HEK293 (cell line): ENCODE results near the gene EXOSC2.
A peak's percentile ranks its signal among the peaks of the same experiment; 100 is the strongest.

Experiments
- GFI1B ChIP-seq: fragments of 450-650 bp; formaldehyde crosslinking; IDR thresholded peaks from 2 replicates; pipeline ENCODE4 v1.5.1; 2016; ENCODE audit warnings: missing biosample characterization, missing genetic modification characterization
- KLF16 ChIP-seq: fragments of 450-650 bp; formaldehyde crosslinking; IDR thresholded peaks from 2 replicates; pipeline ENCODE4 v1.5.1; 2017; ENCODE audit warnings: missing biosample characterization, missing genetic modification characterization
- MEIS1 ChIP-seq: sonication (generic); formaldehyde crosslinking; IDR thresholded peaks from 2 replicates; pipeline ENCODE4 v1.8.1; 2022; ENCODE audit warnings: missing genetic modification reagents, mild to moderate bottlenecking, borderline replicate concordance
- MZF1 ChIP-seq: fragments of 450-650 bp; formaldehyde crosslinking; IDR thresholded peaks from 2 replicates; pipeline ENCODE4 v1.5.1; 2017; ENCODE audit warnings: missing biosample characterization, missing genetic modification characterization, borderline replicate concordance
- ZBTB20 ChIP-seq: fragments of 450-650 bp; formaldehyde crosslinking; IDR thresholded peaks from 2 replicates; pipeline ENCODE4 v1.5.1; 2016; ENCODE audit warnings: missing biosample characterization, missing genetic modification characterization
- ZBTB7A ChIP-seq: fragments of 450-650 bp; formaldehyde crosslinking; IDR thresholded peaks from 2 replicates; pipeline ENCODE4 v1.5.1; 2016; ENCODE audit warnings: low read depth, missing biosample characterization, missing genetic modification characterization
- ZNF155 ChIP-seq: fragments of 450-650 bp; formaldehyde crosslinking; IDR thresholded peaks from 2 replicates; pipeline ENCODE4 v1.5.1; 2016; ENCODE audit warnings: missing biosample characterization, missing genetic modification characterization
- ZNF175 ChIP-seq: fragments of 450-650 bp; formaldehyde crosslinking; IDR thresholded peaks from 2 replicates; pipeline ENCODE4 v1.5.1; 2016; ENCODE audit warnings: missing biosample characterization, missing genetic modification characterization
- ZNF202 ChIP-seq: fragments of 450-650 bp; formaldehyde crosslinking; IDR thresholded peaks from 2 replicates; pipeline ENCODE4 v1.5.1; 2016; ENCODE audit warnings: missing biosample characterization, missing genetic modification characterization, borderline replicate concordance
- ZNF280D ChIP-seq: fragments of 450-650 bp; formaldehyde crosslinking; IDR thresholded peaks from 2 replicates; pipeline ENCODE4 v1.5.1; 2016; ENCODE audit warnings: missing biosample characterization, missing genetic modification characterization
- ZNF311 ChIP-seq: fragments of 450-650 bp; formaldehyde crosslinking; IDR thresholded peaks from 2 replicates; pipeline ENCODE4 v1.5.1; 2017; ENCODE audit warnings: missing biosample characterization, missing genetic modification characterization, borderline replicate concordance
- ZNF354C ChIP-seq: fragments of 450-650 bp; formaldehyde crosslinking; IDR thresholded peaks from 2 replicates; pipeline ENCODE4 v1.5.1; 2016; ENCODE audit warnings: missing biosample characterization, missing genetic modification characterization, low read depth, borderline replicate concordance
- ZNF423 ChIP-seq: fragments of 450-650 bp; formaldehyde crosslinking; IDR thresholded peaks from 2 replicates; pipeline ENCODE4 v1.5.1; 2016; ENCODE audit warnings: missing biosample characterization, missing genetic modification characterization
- ZNF426 ChIP-seq: fragments of 450-650 bp; formaldehyde crosslinking; IDR thresholded peaks from 2 replicates; pipeline ENCODE4 v1.5.1; 2017; ENCODE audit warnings: missing biosample characterization, missing genetic modification characterization, mild to moderate bottlenecking, inconsistent platforms, moderate library complexity
- ZNF610 ChIP-seq: fragments of 450-650 bp; formaldehyde crosslinking; IDR thresholded peaks from 2 replicates; pipeline ENCODE4 v1.5.1; 2016; ENCODE audit warnings: missing biosample characterization, missing genetic modification characterization, borderline replicate concordance
- ZNF670 ChIP-seq: fragments of 450-650 bp; formaldehyde crosslinking; IDR thresholded peaks from 2 replicates; pipeline ENCODE4 v1.5.1; 2016; ENCODE audit warnings: missing biosample characterization, missing genetic modification characterization, low read depth
- ZNF692 ChIP-seq: fragments of 450-650 bp; formaldehyde crosslinking; IDR thresholded peaks from 2 replicates; pipeline ENCODE4 v1.5.1; 2016; ENCODE audit warnings: missing biosample characterization, missing genetic modification characterization
- ZNF704 ChIP-seq: fragments of 450-650 bp; formaldehyde crosslinking; IDR thresholded peaks from 2 replicates; pipeline ENCODE4 v1.5.1; 2016; ENCODE audit warnings: missing biosample characterization, missing genetic modification characterization
- ZNF76 ChIP-seq: fragments of 450-650 bp; formaldehyde crosslinking; IDR thresholded peaks from 2 replicates; pipeline ENCODE4; 2016; ENCODE audit warnings: low read depth, missing biosample characterization, missing genetic modification characterization, borderline replicate concordance
- ZSCAN5A ChIP-seq: fragments of 450-650 bp; formaldehyde crosslinking; IDR thresholded peaks from 2 replicates; pipeline ENCODE4 v1.5.1; 2016; ENCODE audit warnings: missing biosample characterization, missing genetic modification characterization
- TF ChIP-seq, protein P1 (sequence below): fragments of 450-650 bp; formaldehyde crosslinking; IDR thresholded peaks from 2 replicates; pipeline ENCODE4 v1.5.1; 2016; ENCODE audit warnings: missing biosample characterization, missing genetic modification characterization, borderline replicate concordance
- TF ChIP-seq, protein P2 (sequence below): fragments of 450-650 bp; IDR thresholded peaks from 2 replicates; pipeline ENCODE4 v1.5.1; 2018; ENCODE audit warnings: missing biosample characterization, missing genetic modification characterization
- TF ChIP-seq, protein P3 (sequence below): fragments of 450-650 bp; formaldehyde crosslinking; IDR thresholded peaks from 2 replicates; pipeline ENCODE4 v1.5.1; 2016; ENCODE audit warnings: missing biosample characterization, missing genetic modification characterization

EXOSC2 gene

GRCh38 chr9:130712564-130713285, 19.1 kb downstream of the EXOSC2 start (continued):
- TF ChIP-seq, protein P1, sequence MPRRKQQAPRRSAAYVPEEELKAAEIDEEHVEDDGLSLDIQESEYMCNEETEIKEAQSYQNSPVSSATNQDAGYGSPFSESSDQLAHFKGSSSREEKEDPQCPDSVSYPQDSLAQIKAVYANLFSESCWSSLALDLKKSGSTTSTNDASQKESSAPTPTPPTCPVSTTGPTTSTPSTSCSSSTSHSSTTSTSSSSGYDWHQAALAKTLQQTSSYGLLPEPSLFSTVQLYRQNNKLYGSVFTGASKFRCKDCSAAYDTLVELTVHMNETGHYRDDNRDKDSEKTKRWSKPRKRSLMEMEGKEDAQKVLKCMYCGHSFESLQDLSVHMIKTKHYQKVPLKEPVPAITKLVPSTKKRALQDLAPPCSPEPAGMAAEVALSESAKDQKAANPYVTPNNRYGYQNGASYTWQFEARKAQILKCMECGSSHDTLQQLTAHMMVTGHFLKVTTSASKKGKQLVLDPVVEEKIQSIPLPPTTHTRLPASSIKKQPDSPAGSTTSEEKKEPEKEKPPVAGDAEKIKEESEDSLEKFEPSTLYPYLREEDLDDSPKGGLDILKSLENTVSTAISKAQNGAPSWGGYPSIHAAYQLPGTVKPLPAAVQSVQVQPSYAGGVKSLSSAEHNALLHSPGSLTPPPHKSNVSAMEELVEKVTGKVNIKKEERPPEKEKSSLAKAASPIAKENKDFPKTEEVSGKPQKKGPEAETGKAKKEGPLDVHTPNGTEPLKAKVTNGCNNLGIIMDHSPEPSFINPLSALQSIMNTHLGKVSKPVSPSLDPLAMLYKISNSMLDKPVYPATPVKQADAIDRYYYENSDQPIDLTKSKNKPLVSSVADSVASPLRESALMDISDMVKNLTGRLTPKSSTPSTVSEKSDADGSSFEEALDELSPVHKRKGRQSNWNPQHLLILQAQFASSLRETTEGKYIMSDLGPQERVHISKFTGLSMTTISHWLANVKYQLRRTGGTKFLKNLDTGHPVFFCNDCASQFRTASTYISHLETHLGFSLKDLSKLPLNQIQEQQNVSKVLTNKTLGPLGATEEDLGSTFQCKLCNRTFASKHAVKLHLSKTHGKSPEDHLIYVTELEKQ: no peak
- peak; percentile 97 for TF ChIP-seq ZNF692 (tag by site-specific recombination)
- TF ChIP-seq ZNF704 (tag by site-specific recombination): no peak
- no peak for TF ChIP-seq ZNF426
- TF ChIP-seq ZNF311 (tag by site-specific recombination): no peak
- TF ChIP-seq, protein P2, sequence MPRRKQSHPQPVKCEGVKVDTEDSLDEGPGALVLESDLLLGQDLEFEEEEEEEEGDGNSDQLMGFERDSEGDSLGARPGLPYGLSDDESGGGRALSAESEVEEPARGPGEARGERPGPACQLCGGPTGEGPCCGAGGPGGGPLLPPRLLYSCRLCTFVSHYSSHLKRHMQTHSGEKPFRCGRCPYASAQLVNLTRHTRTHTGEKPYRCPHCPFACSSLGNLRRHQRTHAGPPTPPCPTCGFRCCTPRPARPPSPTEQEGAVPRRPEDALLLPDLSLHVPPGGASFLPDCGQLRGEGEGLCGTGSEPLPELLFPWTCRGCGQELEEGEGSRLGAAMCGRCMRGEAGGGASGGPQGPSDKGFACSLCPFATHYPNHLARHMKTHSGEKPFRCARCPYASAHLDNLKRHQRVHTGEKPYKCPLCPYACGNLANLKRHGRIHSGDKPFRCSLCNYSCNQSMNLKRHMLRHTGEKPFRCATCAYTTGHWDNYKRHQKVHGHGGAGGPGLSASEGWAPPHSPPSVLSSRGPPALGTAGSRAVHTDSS (tag by site-specific recombination): no peak
- TF ChIP-seq ZNF354C (tag by site-specific recombination): no peak
- no peak for TF ChIP-seq MZF1 (tag by site-specific recombination)
- TF ChIP-seq ZBTB7A: peak; percentile 97
- no peak for TF ChIP-seq ZNF202
- 0 out of 2 replicates have a peak, but pooled peaks have one; percentile 53 for TF ChIP-seq ZNF280D (tag by site-specific recombination)
- TF ChIP-seq GFI1B: no peak
- TF ChIP-seq ZNF610 (tag by site-specific recombination): peak; percentile 72; the same call in 1 of the 2 replicates
- TF ChIP-seq ZNF423 (tag by site-specific recombination): no peak
- TF ChIP-seq ZNF670: no peak
- TF ChIP-seq KLF16 (tag by site-specific recombination): peak; percentile 82
- TF ChIP-seq, protein P3, sequence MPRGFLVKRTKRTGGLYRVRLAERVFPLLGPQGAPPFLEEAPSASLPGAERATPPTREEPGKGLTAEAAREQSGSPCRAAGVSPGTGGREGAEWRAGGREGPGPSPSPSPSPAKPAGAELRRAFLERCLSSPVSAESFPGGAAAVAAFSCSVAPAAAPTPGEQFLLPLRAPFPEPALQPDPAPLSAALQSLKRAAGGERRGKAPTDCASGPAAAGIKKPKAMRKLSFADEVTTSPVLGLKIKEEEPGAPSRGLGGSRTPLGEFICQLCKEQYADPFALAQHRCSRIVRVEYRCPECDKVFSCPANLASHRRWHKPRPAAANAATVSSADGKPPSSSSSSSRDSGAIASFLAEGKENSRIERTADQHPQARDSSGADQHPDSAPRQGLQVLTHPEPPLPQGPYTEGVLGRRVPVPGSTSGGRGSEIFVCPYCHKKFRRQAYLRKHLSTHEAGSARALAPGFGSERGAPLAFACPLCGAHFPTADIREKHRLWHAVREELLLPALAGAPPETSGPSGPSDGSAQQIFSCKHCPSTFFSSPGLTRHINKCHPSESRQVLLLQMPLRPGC (tag by site-specific recombination): no peak; the same call in 1 of the 2 replicates
- TF ChIP-seq ZNF155: no peak
- TF ChIP-seq MEIS1 (CRISPR knock-in tag): no peak
- peak; percentile 89 for TF ChIP-seq ZNF76 (tag by site-specific recombination)
- TF ChIP-seq ZSCAN5A (tag by site-specific recombination): peak; percentile 28; the same call in 1 of the 2 replicates
- TF ChIP-seq ZBTB20 (tag by site-specific recombination): peak; percentile 99
- TF ChIP-seq ZNF175 (tag by site-specific recombination): no peak
